ENCODE measurements around the gene RBM8A.

Gene RBM8A

GRCh38 chr1:145959957-145960467, 32.7 kb upstream of the RBM8A start:
- no peak for TF ChIP-seq CTCF (IDR thresholded peaks at IDR 0.05; ENCODE audit: low read depth, low read length)
- H3K4me3 ChIP-seq (ENCODE audit: low read depth, low read length) = peak overlapping the region; percentile 67

- TF ChIP-seq CTCF (IDR thresholded peaks at IDR 0.05; ENCODE audit: low read depth, low read length) = no peak
- no peak overlapping the region for H3K4me3 ChIP-seq (ENCODE audit: low read depth, low read length)
Observed at GRCh38 chr1:145959333-145959732, 32.0 kb upstream of the RBM8A start.

GRCh38 chr1:145958734-145959133, 31.4 kb upstream of the RBM8A start:
- H3K4me3 ChIP-seq (ENCODE audit: low read depth, low read length) = no peak overlapping the region
- TF ChIP-seq CTCF (IDR thresholded peaks at IDR 0.05; ENCODE audit: low read depth, low read length) = no peak

- TF ChIP-seq CTCF (IDR thresholded peaks at IDR 0.05; ENCODE audit: low read depth, low read length) = no peak
- H3K4me3 ChIP-seq (ENCODE audit: low read depth, low read length) = peak within 1 kb of the TSS; percentile 80
Observed at GRCh38 chr1:145957443-145958319, 30.4 kb upstream of the RBM8A start, which contains the start of gene LIX1L. Gene LIX1L, minus strand, starts transcription at chr1:145958017. Its CDS starts 90 bp downstream, at chr1:145957927.

- no peak for TF ChIP-seq CTCF (IDR thresholded peaks at IDR 0.05; ENCODE audit: low read depth, low read length)
- peak overlapping the region; percentile 80 for H3K4me3 ChIP-seq (ENCODE audit: low read depth, low read length)
Observed at GRCh38 chr1:145956781-145957442, 29.6 kb upstream of the RBM8A start.

- no peak for TF ChIP-seq CTCF (IDR thresholded peaks at IDR 0.05; ENCODE audit: low read depth, low read length)
- peak overlapping the region; percentile 80 for H3K4me3 ChIP-seq (ENCODE audit: low read depth, low read length)
Observed at GRCh38 chr1:145956361-145956760, 29.1 kb upstream of the RBM8A start.

GRCh38 chr1:145955436-145955835, 28.2 kb upstream of the RBM8A start:
- no peak for TF ChIP-seq CTCF (IDR thresholded peaks at IDR 0.05; ENCODE audit: low read depth, low read length)
- H3K4me3 ChIP-seq (ENCODE audit: low read depth, low read length) = peak overlapping the region; percentile 80

Measured in WI38 (cell line).